ENCODE data around the gene SMIM14.
"Not testable (repeated sequence)": the region's sequence is repeated elsewhere in the genome, so short reads cannot be mapped to it uniquely, and the experiment has no call there.

The SMIM14 gene

DNA sequence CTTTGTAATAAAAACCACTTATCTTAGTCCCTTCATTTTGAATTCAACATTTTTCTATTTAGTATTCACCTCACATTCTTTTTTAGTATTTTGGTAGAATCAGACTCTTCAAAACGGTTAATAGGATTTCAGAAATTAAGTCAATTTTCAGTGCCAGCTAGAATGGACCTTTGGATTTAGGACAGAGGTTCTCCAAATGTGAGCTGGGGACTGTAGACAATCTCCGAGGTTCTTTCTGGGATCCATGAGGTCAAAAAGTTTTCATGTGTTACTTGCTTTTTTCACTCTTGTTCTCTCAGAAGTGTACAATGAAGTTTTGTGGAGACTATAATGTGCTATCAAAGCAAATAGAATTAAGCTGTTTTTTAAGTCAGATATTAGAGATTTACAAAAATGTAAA, 109.1 kb downstream of the SMIM14 start:
- DNase-seq (ENCODE audit: low spot score) = no peak

DNA sequence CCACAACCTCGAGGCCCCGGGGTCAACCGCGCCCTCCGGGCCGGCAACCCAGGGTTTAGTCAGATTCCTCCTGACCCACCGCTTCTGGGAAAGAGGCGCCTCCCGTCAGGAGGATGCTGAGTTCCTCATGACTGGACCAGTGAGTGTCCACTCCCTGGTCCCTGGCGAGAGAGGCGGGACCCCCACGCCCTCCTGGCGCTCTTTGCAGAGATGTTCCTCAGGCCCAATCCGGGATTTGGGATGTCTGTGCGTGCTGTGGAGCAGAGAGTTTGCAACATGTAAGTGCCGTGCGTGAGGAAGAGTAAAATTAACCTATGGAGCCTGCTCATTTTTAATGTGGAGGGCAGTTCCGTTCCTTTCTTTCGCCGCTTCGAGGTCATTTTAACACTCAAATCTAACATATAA, 110.6 kb downstream of the SMIM14 start:
- no peak for DNase-seq (ENCODE audit: low spot score)

DNA sequence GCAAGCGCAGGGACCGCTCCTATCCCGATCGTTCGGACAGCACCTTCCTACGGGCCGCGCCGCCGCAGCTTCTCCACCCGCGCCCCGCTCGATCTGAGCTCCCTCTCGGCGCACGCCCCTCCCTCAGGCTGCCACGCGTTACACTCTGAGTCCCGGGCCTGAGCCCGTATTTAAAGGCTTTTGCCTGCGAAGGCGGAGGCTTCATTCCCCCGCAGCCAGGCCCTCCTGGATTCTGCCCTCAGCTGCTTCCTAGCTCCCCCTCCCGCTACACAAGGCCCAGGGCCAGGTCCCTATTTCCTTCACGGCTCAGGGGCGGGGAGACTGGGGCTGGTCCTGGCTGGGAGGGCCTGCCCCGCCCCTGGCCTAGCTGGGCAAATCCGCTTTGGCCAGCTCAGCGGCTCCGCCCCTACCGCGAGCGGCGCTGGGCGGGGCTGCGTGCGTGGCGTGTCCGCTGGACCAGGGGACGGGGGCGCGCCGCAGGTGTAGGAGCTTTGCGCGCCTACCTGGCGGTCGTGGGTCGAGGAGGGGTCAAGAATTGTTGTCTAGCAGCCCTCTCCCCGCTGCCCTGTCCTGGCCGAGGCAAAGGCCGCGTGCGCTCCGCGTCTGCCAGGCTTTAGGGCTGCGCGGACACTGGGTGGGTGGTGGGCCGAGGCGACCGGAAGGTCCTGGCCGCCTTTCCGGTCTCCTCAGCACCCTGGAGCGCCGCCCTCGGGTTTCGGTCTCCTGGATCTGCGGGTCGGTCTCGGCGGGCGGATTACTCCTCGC, 111.2 kb downstream of the SMIM14 start, which contains the start of gene UGDH:
Gene UGDH (minus strand): TSS at position 144 of the 765 bp plus-strand sequence. CDS start 5,927 bp downstream, outside the sequence.
- DNase-seq (ENCODE audit: low spot score) = peak; percentile 99

DNA sequence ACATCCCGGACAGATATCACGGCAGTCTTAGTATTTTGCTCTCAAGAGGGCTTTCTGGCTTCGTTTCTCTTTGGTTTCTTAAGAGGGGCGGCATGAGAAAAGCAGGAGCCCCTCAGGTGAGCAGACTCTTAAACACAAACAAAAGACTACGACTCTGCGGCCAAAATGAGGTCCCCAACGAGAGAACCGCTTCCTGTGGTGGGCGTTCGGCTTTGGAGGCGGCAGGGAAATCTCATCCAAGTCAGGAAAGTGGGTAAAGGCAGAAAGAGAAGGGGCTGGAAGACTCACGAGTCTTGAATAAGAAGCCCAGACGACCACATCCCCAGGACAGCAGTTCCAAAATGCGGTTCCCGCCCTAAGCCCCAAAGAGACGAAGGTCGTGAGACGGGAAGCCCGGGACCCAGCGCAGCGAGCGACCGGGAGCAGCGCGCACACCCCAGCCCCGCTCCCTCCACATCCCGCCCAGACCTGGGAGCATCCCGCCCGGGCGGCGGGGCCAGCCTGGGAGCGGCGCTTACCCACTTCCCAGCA, 111.8 kb downstream of the SMIM14 start:
- no peak for DNase-seq (ENCODE audit: low spot score)

DNA sequence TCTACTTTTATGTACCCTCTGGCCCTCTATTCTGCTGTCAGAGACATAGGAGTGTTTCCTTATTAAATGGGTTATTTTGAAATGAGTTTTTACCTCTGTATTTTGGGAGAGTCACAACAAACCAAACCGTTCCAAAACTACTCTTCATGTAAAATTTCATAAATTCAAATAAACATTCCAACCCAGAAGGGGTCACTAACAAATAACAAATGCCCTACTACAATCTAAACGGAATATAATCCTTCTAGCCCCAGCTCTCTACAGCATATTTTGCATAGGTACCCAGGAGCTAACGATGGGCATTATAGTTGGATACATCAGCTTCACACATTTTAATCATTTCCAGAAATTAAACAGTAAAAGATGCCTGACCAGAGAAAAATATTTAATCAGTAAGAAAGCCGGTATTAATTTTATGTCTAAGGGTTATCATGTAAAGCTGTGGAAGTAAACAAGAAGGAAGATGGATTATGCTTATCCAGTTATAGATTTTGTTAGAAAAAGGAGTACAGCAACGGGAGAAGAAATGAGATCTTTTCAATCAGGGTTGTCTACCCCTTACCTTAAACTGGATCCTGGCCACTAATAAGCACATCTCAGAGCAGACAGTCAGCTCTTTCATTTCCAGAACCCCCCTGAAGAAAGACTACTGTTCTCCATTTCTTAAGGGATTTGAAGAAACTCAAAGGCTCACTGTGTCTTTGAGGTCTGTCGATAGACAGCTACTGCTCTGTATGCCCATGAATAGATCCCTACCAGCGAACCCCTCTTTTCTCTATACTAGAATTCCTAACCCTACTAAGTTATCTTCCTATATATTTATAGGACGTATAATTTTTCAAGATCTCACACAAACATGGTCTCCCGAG, 112.6 kb downstream of the SMIM14 start:
- DNase-seq (ENCODE audit: low spot score) = no peak

DNA sequence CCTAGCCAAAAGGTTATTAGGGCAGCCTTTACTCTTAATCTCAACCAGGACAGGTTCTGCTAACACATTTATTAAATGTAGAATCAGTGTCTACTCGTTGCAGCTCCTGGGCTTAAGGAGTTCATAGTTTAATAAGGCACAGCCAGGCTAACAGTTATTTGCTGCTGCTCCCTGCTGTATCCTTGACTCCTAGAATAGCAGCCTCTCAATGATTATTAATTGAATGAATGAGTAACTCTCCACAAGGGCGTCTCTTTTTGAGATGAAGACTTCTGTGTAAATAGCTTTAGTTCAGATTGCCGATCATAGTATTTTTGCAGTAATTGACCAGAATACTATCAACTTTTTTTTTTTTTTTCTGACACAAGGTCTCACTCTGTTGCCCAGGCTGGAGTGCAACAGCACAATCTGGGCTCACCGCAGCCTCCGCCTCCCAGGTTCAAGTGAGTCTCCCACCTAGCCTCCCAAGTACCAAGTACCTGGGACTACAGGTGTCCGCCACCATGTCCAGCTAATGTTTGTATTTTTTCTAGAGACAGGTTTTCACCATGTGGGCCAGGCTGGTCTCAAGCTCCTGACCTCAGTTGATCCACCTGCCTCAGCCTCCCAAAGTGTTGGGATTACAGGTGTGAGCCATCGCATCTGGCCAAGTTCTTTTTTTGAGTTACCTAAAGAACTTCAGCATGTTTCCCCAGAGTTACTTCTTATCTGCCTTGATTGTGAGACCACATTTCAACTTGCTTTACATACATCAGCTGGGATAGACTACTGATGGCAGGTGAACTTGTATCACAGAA, 114.3 kb downstream of the SMIM14 start:
- DNase-seq (ENCODE audit: low spot score) = no peak

DNA sequence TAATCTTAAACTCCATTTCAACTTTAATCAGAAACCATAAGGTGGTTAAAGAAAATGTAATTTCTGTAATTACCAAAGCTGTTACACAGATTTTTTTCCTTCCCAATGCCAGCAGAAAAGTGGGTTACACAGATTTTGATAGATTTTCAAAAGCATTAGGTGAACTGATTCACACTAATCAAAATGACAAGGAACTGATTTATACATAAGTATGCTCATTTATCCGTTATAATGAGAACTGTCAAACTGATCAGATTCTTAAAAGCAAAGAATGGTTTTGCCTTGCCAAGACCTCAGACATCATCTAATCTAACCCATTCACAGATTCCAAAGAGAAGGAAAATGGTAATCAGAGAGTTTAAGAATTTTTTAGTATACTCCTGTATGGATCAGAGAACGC, 116.6 kb downstream of the SMIM14 start:
- DNase-seq (ENCODE audit: low spot score) = no peak

DNA sequence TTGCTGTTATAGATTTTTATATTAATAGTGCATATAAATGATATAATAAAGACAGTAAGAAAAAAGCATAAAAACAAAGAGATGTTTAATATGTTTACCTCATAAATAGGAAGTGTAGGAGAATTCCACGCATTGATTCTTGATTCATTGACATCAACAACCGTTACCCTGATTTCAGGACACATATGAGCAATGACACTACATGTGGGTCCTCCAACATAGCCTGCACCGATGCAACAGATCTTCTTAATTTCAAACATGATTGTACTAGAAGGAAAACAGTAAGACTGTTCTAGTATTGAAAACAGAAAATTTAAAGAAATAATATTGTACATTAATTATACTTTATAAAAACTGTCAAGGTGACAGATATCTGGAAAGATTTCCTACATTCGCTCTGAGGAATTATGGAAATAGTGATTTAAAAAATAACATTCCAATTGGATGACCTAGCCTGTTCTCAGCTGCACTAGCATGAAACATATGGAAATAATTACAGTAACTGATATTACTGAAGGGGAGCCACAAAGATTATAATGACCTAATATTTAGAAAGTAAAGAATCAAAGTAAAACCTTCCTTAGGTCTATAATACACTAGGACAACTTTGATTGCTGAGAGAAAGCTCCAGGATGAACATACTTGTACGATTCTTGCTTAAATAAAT, 117.3 kb downstream of the SMIM14 start:
- no peak for DNase-seq (ENCODE audit: low spot score)

DNA sequence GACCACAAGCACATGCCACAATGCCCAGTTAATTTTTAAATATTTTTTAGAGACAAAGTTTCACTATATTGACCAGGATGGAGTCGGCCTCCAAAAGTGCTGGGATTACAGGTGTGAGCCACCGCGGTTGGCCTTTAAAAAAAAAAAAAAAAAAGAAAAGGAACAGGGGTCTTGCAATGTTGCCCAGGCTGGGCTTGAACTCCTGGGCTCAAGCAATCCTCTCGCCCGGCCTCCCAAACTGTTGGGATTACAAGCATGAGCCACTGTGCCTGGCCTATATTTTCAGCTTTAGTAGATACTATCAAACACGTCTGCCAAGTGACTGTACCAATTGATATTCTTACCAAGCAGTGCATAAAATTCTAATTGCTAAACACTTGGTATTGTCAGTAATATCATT, 120.2 kb downstream of the SMIM14 start:
- DNase-seq (ENCODE audit: low spot score) = no peak

DNA sequence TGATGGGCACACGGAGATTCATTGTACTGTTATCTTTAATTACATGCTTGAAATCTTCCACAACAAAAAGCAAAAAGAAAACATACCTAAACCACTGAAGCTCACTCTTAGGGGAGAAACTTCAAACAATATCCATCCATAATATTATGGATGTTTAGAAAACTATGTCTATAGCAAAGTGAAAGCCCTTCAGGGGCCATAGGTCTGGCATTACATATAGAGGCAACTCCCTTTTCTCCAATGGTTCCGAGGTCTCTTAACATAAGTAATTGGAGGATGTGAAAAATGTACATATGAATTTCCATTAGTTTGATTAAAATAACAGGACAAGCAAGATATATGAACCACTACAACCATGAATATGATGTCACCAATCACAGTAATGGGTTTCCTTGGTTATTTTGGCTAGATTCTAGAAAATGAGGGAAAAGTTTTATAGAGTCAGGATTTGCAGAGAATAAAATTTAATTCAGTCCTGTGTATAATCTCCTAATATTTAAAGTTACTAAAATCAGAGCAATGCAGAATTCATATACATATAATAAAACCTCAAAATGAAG, 122.2 kb downstream of the SMIM14 start:
- DNase-seq (ENCODE audit: low spot score) = no peak

DNA sequence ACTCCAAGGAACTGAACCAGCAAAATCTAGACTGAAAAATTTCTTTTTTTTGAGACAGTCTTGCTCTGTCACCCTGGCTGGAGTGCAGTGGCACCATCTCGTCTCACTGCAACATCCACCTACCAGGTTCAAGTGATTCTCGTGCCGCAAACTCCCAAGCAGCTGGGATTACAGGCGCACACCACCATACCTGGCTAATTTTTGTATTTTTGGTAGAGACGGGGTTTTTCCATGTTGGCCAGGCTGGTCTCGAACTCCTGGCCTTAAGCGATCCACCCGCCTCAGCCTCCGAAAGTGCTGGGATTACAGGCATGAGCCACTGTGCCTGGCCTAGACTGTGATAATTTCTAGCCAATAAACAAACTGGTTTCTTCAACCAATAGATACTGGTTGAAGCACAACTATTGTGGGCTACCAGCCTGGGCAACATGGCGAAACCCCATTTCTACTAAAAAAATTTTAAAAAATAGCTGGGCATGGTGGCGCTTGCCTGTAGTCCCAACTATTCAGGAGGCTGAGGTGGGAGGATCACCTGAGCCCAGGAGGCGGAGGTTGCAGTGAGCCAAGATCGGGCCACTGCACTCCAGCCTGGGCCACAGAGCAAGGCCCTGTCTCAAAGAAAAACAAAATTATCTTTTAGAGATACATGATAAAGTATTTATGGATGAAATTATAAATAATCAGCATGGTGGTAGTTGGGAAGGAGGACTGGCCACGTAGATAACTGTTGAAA, 122.8 kb downstream of the SMIM14 start:
- DNase-seq (ENCODE audit: low spot score) = not testable (repeated sequence)

DNA sequence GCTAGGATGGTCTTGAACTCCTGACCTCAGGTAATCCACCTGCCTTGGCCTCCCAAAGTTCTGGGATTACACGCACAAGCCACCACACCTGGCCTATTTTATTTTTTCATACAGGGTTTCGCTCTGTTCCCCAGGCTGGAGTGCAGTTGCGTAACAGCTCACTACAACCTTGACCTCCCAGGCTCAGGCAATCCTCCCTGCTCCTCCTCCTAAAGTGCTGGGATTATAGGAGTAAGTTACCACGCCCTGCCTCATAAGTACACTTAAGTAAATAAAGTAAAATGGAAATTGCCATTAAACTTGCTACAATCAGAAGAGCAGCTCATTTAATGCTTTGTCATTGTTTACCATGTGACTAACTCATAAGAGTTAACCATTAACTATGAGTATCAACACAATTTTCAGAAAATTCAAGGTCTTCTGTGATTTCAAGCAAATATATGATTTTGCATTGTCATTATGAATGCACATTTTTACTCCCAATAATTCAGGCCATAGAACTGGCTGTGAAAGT, 123.7 kb downstream of the SMIM14 start:
- no peak for DNase-seq (ENCODE audit: low spot score)

DNA sequence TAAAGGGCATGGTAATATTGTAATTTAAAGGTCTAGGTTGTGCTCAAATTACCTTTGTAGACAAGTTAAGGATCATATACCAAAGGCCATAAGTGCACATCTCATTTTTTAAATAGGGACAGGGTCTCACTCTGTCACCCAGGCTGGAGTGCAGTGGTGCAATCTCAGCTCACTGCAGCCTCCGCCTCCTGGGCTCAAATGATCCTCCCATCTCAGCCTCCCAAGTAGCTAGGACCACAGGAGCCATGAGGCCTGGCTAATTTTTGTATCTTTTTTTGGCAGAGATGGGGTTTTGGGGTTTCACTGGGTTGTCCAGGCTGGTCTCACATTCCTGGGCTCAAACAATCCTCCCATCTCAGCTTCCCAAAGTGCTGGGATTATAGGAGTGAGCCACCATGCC, 124.4 kb downstream of the SMIM14 start:
- not testable (repeated sequence) for DNase-seq (ENCODE audit: low spot score)

DNA sequence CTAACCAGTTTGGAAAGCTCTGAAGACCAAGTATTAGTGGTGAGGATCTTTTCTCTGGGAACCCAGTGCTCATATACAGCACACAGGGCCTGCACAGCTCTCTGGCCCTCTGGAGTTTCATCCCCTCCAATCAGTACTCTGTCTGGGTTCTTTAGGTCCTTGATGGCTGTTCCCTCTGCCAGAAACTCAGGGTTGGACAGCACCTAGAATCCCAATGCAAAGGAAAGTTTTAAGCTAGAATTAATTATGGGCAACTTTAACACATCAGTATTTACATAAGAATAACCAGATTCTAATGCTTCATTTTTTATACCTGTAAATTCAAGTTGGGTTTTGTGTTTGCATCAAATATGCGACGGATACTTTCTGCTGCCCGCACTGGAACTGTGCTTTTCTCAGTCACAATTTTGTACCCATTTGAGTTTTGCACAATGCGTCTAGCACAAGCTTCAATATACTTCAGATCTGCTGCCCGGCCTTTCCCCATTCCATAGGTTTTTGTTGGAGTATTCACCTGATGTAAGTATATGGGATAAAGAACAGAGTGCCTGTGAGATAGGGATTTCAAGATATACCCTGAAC, 128.2 kb downstream of the SMIM14 start:
- no peak for DNase-seq (ENCODE audit: low spot score)

DNA sequence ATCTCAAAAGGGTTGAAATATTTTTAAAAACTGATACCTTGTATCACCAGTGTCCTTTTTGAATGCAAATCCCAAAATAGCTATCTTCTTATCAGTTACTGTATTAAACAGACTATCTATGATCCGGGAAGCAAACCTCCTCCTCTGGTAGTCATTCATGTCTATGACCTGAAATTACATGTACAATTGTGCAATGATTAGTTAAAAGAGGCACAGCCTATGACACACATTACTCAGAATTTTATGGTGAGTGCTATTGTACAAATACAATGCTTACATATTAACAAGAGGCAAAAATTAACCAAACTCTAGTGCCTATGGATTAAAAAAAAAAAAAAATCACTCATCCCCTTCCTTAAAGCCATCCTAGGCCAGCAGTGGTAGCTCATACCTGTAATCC, 133.1 kb downstream of the SMIM14 start:
- no peak for DNase-seq (ENCODE audit: low spot score)

DNA sequence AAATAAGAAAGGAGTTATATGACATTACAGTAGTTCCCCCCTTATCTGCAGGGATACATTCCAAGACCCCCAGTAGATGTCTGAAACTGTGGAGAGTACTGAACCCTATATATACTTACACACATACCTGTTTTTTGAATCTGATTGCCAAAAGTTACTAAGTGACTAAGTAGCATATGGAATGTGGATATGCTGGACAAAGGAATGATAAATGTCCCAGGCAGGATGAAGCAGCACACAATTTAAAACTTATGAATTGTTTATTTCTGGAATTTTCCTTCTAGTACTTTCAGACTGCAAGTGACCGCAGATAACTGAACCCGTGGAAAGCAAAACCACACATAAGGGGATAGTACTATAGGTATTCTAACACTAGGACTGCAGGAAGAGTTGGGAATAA, 134.1 kb downstream of the SMIM14 start:
- DNase-seq (ENCODE audit: low spot score) = no peak

DNA sequence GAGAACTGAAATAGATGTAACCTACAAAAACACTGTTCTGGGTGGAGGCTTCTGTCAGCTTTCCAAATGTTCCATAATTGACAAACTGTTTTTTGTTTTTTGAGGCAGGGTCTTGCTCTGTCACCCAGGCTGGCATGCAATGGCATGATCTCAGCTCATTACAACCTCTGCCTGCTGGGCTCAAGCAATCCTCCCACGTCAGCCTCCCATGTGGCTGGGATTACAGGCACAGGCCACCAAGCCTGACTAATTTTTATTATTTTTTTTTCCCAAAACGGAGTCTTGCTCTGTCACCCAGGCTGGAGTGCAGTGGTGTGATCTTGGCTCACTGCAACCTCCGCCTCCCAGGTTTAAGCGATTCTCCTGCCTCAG, 136.0 kb downstream of the SMIM14 start:
- not testable (repeated sequence) for DNase-seq (ENCODE audit: low spot score)

DNA sequence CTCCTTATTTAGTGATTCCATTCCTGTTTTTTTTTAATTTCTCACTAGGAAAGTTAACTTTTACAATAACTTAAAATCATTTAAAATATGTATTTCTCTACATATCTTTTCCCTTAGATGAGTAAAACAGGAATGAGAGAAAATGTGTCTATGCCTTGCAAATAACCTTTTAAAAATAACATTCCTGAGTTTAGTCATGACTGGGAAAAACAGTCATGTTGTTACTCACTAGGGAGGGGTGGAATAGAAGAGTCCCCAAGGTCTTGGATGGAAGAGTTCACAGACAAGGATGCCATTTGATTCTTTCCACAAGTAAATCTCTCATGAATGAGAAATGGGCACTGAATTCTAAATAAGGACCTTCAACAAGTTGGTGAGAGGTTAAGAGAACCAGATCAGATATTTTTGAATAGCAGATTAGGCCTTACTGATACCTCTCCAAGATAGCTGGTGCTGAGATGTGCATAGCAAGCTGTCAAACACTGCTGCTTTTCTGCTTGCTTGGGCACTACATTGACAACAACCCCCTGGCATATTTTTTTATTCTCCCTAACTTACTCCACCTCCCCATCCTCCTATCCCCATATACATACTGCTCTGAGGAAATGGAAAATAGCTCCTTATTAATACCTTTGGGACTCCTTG, 136.5 kb downstream of the SMIM14 start:
- no peak for DNase-seq (ENCODE audit: low spot score)

DNA sequence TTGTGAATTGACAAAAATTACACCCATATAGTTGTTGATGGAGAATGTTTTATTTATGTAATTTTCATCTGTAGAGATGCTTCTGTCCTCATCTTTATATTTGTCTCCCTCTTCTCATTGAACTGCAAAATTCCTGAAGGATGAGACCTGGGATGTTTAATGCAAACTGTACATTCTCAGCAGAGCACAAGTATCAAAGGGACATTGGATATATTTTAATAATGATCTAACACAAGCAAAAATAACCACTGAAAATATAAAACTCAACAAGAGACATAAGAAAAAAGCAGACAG, 140.0 kb downstream of the SMIM14 start:
- DNase-seq (ENCODE audit: low spot score) = no peak
